Activated CD4-positive, alpha-beta T cell treated with anti-CD3 and anti-CD28 coated beads, Interleukin-2, Interleukin-4, amounts not matched to agents 100 ng/mL and 50 ng/mL, durations not matched to agents 16 hours and 8 hours (primary cell): ENCODE results near the gene FMOD.

Experiments used
- DNase-seq: peaks from one replicate; pipeline ENCODE4 v3.0.0-alpha.2; 2020; ENCODE audit warnings: low spot score

The FMOD gene

DNA sequence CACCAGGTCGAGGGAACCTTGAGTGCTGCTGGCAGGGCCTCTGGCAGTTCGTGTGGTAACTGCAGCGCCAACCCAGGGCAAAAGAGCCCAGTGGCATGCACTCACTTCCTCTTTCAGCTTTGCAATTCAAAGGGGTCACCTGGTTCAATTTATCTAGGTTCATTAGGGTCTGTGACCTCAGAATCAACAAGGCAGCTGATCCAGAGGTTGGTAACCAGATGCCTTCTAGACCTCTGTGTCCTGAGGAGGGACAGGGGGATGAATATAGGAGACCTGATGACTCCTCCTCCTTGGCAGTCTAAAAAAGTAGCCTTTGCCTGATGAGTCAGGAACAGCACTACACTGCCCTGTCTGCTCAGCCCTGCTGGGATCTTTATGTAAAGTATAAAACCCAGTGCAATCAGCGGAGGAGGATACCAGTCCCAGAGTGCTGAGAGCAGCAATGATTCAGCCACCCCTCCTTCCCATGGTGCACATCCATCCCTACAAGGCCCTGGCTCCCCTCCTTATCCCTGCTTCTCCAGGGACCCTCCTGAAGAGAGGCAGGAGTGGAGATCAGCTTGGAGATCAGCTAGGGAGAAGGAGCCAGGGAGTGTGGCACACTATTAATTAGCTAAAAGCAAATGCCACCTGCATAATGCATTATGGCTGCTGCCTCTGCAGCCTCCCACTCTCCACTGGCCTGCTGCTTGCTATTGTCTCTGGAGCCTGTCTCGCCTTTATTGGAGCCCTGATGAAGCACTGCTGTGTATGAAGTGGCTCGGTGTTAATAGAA is 11.2 kb upstream of the FMOD start:
- no peak for DNase-seq

DNA sequence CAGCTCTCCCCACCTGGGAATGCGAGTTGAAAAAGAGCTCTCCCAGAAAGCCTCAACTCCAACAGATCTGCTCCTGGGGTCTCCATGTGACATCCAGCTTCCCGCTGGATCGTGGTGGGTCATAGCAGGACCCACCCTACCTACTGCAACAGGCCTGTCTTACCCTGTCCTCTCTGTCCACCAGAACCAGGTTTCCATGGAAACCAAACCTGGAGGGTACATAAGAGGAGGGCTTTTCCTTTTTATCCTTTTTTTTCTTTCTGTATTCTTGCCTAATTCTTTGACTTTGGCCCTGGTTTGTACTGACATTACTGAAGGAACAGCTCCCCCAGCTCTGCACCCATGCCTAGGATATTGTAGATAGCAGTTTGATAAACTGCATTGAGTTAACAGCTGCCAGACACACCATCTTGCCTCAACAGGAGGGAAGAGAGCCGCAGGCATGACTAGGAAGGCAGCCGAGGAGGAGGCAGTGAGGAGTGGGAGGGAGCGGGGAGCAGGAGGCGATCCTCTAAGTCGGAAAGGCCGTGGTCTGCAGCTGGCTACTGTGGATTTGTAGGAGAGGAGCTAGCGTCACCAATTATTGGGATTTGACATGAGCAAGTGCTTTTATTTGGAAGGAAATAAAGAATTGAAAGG is 9.7 kb upstream of the FMOD start:
- DNase-seq, result no peak

DNA sequence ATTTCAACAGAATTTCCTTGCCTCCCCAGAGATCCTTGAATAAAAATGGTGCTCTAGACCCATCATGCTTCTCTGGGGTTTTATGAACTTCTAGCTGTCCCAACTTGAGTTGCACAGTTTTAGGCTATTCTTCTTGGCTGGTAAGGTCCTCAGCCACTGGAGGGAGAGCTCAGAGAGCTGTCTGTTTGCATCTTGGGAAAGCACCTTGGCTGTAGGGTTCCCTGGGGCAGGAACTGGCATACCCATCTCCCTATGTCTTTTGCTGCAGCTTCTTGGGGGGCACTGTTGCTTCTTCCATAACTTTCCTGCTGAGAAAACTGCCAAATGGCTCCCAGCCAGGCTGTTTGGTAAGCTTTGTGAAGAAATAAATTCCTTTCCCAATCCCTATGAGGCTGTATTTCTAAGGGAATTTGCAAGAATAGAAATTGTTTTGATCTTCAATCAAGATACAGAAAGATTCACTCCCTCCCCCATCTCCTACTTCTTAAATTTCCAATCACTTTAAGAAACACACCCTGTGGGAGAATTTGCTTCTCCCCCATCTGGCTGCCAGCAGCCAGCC is 8.2 kb upstream of the FMOD start:
- no peak for DNase-seq

DNA sequence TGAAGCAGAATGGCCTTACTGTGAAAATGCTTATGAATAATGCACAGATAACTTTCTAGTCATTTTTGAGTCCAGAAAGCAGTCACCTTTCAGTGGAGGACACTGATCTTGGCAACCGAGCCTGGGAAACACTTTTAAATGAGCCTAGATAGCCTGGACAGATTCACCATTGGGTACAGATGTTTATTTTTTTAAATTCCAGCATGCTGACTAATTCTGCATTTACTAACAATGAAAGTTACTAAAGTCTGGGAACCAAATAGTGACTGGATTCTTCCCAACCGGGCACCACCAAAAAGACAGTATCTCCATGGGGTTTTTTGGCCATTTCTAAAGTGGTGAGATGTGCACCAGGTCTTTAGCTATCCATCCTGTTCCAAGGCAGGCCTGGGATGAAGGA is 3.3 kb upstream of the FMOD start:
- DNase-seq, result no peak

DNA sequence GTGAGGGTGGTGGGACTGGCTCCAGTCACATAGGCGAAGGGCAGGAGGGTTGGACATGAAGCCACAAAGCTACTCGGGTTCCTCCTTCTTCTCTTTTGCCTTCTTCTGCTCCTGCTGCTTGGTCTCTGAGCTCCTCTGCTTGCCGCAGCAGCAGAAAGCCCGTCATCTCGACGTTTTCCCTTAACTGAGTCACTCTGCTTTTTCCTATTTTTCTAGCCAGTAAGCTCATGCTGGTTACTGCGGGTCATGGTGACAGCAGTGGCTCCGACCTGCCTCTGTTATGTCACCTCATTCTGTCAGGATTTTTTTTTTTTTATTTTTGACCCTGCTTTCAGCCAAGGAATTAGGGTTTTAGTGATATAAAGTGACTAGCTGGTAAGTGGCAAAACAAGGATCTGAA is 2.6 kb upstream of the FMOD start:
- no peak for DNase-seq

DNA sequence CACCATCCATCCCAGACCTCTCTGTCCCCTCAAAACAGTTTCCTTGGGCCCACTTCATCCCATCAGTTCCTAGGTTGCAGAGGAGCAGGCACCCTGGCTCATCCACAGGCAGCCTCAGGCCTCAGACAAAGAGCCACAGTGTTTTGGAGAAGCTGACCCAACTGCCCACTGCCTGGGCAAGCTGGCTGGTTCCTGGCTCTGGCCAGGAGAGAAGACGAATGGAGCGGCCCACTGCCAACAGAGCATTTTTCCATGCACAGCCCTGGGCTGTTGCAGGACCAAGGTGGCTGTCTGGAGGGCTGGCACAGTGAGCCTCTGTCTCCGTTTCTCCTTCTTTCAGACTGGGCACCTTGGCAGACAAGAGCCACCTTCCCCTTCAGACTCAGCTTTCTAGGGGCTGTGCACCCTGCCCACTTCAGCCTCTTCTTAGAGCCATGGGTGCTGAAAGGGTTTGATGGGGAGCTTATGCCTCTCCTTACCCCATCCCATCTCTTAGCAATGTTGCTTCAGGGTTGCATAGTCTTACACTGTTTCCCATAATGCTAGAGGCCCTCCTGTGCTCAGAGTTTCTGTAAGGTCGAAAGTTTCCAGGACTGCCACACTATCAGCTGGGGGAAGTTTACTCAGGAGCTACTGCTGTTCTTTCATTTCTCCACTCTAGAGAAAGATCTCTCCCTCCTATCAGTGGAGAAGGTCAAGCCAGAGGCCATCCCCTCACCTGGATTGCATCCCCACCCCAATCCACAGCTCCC is 973 bp downstream of the FMOD start:
- no peak for DNase-seq

DNA sequence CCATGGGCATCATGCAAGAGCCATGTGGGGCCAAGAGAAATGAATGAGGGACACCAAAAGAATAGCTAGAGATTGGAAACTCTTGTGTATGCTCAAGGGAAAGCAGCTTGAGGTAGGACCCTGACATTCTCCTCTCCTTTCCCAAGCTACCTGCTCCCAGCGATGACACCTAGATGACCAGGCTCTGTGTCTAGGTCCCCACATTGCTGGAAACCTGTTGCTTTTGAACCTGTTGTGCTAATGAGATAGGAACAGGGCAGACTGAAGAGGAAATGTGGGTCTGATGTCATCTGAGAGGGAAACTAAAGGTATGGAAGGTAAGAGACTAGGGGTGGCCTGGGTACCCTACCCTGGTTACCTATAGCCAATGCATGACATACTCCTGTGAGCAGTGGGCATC is 1.8 kb downstream of the FMOD start:
- DNase-seq, result no peak

DNA sequence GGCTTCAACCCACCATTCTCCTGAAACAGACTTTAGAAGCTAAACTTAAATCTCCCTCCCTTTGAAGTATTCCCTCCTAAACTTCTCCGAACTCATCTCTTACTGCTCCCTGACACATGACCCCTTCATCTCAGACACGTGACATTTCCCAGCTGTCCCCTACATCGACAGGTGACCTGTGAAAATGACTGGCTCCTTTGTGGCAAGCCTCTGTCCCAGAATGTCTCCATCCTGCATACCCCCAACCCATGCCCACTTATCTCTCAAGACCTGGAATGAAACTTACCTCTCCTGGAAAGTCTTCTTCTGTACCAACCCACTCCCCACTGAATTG is 4.2 kb downstream of the FMOD start:
- DNase-seq, result no peak

DNA sequence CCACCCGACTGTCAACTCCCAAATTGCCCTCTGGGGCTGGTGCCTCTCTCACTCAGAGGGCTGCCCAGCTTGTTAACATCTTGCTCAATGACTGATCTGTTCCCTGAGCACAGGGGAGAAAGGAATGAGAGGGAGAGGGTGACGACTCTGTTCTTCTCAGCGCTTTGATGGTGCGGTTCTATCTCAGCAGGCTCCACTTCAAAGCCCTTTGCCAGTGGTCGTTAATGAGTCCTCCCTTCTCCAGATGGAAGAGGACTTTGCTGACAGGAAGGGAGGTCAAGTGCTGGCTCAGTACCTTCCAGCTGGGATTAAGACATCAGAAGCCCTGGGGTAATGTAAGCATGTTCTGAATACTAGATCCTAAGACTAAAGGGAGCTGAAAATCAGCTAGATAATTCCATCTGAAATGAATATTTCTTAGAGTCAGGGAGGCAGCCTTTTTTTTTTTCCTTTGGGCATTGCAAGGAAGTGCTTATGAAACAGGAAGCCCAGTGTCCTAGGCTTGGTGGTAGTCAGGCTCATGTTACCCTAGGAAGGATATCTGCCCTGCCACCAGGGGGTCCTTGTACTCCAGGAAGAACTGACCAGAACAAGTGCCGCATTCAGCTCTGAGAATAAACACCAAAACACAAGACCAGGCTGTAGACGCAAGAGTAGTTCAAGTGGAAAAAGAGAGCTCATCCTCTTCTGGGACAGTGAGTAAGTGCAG is 4.7 kb downstream of the FMOD start:
- no peak for DNase-seq

DNA sequence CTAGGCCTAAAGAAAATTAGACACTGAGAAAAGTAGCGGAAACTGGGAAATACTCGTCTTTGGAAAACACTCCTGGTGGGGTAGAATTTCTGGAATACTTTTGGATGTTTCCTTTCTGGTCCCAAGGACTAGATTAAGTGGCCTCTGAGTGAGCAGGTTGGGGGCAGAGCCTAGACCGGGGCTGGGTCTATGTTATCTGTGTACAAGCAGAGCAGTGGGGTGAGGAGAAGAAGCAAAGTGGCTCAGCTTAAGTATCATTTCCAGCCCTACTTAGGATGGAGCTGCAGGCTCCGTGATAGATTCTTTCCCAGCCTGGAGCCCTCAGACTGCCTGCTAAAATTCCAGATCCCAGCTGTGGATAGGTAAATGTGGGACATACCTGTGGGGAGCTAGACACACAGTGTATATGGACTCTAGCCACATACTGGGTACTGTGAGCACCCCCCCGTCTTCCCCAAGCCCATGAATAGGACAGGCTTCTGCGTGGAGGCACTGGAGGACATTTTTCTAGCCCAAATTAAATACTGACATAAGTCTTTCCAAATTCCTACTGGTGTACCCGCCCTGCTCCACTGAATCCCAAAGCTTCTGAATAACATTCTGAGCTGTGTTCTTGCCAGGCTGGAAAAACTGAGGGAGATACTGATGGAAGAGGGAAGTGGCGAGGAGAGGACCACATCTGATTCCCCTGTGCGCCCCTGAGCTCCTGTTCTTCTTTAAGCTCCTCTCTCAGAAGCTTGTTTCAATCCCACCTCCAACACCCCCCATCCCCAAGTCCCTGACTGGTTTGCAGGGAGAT is 6.8 kb downstream of the FMOD start:
- DNase-seq, result no peak

DNA sequence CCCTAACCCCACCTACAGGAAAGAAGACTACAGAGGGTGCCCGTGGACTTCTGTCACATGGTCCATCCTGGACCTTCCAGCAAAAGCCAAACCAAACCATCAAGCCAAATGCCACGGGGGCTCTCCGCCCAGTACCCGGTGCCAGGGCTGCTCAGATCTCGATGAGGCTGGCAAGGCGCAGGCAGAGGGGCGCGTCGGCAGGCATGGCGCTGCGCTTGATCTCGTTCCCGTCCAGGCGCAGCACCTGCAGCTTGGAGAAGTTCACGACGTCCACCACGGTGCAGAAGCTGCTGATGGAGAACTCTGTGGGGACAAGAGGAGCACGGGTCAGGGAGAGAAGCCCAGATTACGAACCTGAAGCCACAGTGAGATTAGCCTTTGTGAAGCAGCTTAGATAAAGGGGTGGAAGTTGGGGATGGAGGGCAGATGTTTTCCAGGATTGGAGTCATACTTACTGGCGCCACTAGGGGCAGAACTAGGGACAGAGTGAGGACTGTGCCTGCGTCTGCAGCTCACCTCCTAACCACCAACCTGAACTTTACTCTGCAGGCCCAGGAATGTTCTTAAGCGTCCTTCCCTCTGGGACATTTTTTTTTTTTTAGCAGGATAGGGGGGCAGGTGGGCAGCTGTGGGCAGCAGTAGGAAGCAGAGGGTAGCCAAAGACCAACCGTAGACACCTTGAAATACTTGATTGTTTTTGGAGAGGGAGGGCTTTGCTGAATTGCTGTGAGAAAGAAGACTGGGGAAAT is 8.6 kb downstream of the FMOD start:
- DNase-seq, result peak; percentile 38

DNA sequence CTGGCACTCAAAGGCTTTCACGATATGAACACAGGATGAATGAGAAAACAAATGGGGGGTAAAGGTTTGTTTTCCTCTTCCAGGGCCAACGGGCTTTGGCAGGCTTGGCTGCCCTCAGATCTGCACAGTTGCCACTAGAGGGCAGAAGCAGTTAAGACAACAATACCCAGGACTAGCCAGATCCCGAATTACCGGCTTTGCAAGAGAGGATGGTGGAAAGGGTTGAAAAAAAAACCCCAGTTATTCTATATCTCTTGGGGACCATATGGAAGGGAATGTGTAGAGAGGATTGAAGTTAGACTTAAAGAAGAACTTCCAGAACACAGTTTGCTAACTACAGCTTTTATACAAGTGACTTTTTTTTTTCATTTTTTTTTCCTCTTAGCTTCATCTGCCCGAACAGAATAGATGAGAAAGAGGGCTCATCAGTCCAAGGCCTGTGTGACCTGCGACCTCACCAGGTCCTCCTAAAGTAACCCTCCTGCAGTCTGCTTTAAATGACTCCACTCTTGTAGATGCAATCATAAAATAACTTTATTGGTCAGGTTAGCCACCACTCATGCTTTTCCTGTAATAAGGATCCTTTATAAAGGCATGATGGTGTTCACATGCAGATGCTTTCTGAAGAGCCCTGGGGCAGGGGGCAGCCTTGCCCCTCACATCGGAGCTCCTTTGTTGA is 10.7 kb downstream of the FMOD start:
- peak; percentile 79 for DNase-seq

DNA sequence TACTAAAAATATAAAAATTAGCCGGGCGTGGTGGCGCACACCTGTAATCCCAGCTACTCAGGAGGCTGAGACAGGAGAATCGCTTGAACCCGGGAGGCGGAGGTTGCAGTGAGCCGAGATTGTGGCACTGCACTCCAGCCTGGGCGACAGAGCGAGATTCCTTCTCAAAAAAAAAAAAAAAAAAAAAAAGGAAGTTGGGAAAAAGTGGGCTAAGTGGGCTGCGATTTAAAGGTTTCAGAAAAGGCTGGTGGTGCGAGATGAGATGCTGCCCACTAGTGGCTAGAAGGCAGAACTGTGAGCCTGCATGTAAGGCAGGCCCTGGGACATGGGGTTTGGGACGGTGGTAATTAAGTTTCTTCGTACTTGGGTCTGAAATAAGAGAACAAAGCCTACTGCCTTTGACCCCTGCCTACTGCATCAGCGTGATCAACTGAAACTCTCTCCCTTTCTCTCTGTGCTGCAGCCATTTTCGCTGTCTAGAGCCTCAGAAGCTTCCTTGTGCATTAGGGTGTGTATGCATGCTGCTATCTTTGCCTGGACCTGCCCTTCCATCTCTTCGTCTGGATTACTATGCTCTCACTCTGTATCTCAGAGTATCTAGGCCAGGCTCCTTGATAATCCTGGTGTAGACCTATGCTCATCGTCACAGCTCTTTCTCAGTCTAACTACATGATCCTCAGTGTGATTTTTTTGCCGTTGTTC is 12.4 kb downstream of the FMOD start:
- peak; percentile 41 for DNase-seq

DNA sequence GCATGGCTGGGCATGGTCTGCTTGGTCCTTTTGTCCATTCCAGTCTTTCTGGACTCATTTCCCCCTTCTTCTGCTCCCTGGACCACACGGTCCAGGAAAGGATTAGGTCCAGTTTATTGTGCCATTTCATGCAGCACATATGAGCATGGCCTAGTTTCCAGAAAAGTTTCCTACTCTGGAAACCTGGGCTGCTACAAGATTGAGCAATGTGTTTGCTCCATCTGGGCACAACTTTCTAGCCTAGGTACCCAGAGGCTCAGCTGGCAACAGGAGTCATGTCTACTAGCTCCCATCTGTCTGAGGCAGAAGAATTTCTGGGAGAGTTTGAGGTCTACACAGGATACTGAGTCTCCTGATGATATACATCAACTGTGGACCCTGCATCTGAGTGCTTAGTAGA is 14.8 kb downstream of the FMOD start:
- DNase-seq, result no peak

DNA sequence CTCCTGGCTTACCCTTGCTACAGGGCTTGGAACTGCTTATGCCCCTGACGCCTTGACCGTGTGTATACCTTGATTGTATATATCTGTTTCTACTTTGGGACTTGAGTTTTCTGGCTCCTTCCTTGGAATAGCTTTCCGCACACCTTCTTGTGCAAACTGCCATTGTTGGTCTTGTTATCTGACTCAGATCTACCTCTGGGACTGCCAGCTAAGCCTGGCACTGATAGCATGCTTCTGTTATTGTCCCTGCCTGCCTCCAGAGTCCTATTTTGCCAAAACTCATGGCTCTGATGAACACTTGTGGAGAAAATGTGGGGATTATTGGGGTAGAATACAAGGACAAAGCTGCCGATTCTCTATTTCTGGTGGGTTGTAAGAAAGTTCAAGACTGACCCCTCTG is 15.4 kb downstream of the FMOD start:
- DNase-seq, result no peak

DNA sequence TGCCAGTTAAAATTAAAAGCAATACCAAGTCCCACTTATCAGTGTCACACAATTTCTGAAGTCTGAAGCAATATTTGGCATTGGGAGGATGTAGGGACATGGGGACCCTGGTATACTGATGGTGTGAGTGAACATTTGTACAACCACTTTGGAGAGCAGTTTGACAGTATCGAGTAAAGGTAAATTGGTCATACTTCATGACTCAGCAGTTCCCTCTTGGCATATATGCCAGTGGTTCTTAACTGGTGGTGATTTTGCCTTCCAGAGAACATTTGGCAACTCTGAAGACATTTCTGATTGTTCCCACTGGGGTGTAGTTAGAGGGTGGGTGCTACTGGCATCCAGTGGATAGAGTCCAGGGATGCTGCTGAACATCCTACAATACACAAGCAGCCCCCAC is 19.7 kb downstream of the FMOD start:
- DNase-seq, result no peak

DNA sequence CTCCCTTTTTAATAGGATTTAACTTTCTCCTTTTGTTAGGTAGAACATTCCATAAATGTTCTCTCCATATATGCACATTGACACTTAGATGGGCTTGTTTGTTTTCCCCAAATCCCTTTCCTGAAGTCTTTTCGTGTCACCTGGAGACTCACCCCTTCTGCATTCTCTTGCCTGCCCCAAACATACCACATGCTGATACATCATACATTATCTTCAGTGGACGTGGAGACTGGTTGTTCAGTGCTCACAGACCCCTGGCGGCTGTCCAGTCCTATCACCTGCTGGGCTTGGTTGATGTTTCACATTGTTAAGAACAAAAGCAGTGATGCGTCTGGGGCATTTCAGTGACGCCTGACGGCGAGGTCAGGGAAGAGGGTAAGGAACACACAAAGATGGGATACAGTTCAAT is 22.2 kb downstream of the FMOD start:
- no peak for DNase-seq

DNA sequence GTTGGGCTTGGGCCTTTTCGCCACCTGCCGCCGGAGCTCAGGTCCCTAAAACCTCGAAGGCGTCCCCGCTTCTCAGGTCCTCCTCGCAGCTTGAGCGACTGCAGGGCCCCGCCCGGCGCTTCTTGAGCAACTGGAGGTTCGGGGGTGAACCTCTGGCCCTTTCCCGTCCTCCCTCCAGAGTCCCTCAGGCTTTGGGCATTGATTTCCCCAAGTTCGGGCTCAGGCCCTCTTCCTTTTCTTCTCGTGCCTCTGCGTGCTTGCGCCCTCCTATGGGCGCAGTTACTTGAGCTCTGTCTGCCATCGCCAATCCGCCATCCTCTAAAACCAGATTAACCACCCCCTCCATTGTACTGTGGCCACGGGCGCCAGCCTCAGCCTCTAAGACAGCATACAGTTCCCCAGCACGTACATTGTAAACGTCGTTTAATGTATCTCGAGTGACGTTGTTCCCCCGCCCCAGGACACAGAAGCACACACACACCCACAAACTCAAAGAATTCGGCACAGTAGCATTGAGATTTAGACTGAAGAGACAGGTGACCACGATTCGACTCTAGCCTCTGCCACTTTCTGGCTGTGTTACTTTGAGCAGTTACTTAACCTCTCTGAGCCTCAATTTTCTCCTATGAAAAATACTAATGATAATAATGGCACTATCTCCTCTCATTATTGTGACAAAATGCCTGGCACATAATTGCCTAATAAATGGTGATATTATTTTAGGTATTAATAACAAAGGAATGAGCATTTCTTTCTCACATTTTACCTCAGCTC is 23.1 kb downstream of the FMOD start:
- DNase-seq, result peak; percentile 59
